ENCODE measurements around the gene LHFPL2.

LHFPL2 gene

DNA sequence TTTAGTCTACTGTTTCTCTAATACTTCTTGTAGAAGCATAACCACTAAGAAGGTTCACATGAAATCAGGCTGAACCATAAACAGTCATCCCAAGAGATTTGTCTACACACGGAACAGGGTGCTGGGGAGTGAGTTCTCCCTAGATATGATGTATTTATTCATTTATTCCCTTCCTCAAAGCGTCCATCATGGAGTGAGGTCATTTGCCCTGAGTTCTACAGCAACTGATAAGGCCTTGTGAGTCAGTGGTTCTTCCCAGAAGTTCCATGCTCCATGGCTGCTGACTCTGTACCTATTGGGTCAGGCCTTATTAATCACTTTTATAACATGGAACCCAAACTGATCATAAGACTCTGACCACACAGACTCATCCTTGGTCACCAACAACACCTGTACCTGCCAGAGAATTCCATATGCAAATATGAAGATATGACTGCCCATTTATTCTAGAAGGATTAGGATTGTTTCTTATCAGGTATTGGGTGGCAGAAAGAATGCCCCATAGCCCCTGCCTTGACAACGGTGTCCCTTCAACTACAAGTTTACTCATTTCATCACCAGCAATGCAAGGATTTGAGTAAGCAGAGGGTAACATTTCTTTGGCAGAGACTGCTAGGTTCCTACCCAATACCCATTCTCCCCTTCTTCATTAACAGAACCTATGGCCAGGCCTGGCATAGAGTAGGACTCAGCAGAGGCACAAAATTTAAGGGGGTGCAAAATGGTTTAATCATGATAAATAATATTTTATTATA lies 118.1 kb downstream of the LHFPL2 start:
- no peak overlapping the region for H3K4me3 ChIP-seq (ENCODE audit: low read depth, low read length)
- TF ChIP-seq, protein P1, sequence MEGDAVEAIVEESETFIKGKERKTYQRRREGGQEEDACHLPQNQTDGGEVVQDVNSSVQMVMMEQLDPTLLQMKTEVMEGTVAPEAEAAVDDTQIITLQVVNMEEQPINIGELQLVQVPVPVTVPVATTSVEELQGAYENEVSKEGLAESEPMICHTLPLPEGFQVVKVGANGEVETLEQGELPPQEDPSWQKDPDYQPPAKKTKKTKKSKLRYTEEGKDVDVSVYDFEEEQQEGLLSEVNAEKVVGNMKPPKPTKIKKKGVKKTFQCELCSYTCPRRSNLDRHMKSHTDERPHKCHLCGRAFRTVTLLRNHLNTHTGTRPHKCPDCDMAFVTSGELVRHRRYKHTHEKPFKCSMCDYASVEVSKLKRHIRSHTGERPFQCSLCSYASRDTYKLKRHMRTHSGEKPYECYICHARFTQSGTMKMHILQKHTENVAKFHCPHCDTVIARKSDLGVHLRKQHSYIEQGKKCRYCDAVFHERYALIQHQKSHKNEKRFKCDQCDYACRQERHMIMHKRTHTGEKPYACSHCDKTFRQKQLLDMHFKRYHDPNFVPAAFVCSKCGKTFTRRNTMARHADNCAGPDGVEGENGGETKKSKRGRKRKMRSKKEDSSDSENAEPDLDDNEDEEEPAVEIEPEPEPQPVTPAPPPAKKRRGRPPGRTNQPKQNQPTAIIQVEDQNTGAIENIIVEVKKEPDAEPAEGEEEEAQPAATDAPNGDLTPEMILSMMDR (IDR thresholded peaks at IDR 0.05; ENCODE audit: low read depth, low read length) = no peak

DNA sequence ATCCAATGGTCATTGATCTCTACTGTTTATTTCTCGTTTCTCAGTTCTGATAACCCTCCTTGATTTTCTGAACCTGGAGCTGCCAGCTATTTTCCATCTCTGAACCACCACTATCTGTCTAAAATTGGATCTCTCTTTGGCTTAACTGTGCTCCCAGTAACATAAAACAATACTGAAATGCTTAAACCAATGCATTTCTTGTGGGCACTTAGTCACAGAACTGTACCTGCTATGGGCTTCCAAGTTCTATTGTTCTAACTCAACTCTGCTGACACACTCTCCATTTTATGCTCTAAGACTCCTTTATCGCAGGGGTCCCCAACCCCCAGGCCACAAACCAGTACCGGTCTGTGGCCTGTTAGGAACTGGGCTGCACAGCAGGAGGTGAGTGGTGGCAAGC lies 120.6 kb downstream of the LHFPL2 start:
- H3K4me3 ChIP-seq (ENCODE audit: low read depth, low read length) = no peak overlapping the region
- TF ChIP-seq, protein P1 (IDR thresholded peaks at IDR 0.05; ENCODE audit: low read depth, low read length) = no peak

DNA sequence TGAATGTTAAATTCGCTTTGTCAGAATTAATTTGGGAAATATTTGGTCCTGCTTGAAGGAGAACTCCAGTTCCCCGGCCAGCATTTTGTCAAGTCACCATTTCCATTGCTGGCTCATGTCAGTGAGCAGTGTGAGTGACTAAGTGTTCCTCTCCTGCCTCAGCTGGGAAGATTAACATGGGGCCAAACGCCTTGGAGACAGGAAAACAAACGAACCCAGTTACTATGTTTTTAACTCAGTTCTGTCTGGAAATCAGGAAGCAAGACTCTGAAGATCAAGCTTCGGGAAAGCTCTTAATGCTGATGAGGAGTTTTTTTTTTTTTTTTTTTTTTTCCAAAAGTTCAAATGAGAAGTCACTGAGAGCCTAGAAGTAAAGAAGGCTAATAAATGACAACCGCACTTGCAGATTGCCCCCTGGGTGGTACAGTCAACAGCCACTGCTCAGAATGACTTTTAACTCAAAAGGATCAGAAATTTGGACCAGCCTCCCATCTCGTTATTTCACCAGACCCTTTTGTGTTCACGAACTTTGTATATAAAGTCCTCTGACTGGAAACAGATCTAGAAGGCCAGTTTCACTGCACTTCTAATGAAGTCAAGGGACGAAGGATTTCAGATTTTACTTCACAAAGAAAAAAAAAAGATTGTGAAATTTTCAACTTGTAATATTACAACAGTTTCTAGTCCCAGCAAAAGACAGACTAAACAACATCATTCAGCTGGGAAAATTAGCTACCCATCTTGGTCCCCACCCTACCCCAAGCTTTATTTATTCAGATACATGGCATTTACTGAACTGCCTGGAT lies 121.3 kb downstream of the LHFPL2 start:
- TF ChIP-seq, protein P1 (IDR thresholded peaks at IDR 0.05; ENCODE audit: low read depth, low read length) = no peak
- no peak overlapping the region for H3K4me3 ChIP-seq (ENCODE audit: low read depth, low read length)

DNA sequence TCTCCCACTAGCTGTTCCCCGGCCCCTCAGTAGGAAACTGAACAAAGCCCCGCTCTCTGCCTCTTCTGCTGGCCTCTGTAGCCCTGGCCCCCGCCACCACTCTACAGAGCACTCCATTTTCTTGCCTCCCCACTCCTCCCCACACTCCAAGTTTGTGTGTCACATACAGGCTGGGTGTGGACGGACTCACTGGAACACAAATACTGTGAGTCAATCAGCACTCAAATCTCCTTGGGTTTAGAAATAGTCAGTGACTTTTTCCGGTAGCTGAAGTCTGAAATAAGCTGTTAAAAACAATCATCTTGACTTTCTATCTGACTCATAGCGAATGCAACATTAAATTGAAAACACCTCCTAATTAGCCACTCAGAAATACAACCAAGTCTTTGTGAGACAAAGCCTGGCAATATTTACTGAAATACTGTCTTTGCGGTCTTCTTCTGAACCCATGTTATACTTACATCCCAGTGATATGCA lies 122.5 kb downstream of the LHFPL2 start:
- TF ChIP-seq, protein P1 (IDR thresholded peaks at IDR 0.05; ENCODE audit: low read depth, low read length) = no peak

DNA sequence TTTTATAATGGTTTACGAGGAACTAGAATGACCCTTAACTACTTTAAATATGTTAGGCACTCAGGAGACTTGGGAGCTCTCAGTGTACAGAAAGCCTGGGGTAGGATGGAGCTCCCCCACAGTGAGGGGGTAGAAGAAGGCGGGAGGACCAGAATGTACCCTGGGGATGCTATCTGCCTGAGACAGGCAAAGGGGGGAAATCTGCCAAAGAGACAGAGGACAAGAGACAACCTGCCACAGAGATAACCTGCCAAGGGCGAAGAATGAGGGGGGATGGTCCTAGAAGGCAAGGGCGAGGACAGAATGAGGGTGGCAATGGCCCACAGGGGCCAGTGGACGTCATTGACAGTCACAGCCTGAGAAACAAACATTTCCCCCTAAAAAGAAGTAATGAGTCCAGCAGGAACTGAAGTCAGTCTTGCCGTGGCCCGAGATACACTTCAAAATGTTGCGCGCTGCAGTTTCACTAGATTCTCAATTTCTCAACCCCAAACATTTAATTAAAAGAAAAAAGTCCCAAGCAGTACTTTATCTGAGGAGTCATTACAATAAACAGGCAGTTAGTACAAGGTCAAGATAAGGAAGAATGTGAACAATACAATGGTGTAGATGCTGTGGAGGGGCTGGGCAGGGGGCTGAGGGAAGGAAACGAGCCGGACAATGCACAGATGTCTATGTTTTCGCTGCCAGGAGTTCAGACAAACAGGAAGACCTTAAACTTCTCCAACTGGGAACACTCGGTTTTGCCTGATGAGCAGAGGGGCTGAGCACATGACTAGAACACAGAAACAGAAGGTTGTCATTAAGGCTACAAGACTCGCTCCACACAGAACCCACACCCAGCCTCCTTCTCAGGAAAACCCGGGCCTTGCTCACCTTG lies 125.0 kb downstream of the LHFPL2 start:
- TF ChIP-seq, protein P1 (IDR thresholded peaks at IDR 0.05; ENCODE audit: low read depth, low read length) = no peak
- no peak overlapping the region for H3K4me3 ChIP-seq (ENCODE audit: low read depth, low read length)

More for the DNA sequence above, 122.5 kb downstream of the LHFPL2 start:
- H3K4me3 ChIP-seq (ENCODE audit: low read depth, low read length) = no peak overlapping the region

DNA sequence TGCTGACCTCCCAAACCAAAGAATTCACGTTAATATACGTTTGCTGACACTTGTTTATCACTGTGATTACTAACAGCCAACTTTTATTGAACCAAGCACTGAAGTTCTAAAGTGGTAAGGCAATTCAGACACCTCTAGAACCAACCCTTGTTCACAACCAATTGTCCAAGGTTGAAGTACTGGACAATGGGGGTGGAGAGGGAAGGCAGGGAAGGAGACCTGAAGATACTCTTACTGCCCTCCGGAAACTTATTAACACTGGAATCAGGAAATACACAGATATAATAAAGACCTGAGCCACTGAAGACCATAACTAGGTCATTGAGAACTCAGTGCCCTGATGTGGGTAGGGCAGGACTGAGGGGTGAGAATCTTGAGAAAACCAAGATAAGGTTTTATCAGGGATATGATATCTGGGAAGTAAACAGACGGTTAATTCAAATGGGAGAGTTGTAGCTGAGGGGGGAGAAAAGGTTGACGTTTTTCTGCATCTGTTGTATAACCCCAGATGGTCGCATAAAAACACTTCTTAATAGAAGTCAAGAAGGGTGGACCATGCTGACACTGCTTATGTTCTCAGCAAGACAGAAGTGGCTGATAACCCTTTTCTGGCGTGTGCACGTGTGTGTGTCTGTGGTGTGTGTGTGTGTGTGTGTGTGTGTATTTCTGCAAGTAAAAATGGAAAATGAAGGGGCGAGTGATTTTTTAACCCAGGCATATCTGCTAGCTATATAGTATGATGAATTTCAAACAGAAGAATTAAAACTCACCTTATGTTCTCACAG lies 125.9 kb downstream of the LHFPL2 start:
- TF ChIP-seq, protein P1 (IDR thresholded peaks at IDR 0.05; ENCODE audit: low read depth, low read length) = no peak
- H3K4me3 ChIP-seq (ENCODE audit: low read depth, low read length) = no peak overlapping the region

Measured in WI38 (cell line).